ENCODE data around the gene RS1. TPM values are rescaled to one million over a fixed set of nuclear protein-coding genes. Genes with fewer than 3 reads are reported as not detected.

RS1 gene
- total RNA-seq = not detected

DNA sequence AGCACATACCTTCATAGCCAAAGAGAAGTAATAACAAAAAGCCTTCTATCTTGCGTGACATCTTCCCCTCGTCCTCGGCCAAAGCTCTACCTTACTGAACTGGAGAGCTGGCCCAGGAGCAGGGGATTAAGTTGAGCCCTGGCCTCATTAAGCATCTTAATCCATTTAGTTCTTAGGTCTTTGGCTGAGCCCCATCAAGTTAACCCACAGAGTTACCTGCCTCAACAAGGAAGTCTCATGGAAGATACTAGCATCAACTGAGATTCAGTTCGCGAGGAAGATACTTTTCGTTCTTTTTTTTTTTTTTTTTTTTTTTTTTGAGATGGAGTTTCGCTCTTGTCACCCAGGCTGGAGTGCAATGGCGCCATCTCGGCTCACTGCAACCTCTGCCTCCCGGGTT is at the start of gene RS1:
Gene RS1, minus strand, starts transcription at position 101 of the 400 bp plus-strand sequence. Its CDS starts 40 bp downstream, at position 61.

DNA sequence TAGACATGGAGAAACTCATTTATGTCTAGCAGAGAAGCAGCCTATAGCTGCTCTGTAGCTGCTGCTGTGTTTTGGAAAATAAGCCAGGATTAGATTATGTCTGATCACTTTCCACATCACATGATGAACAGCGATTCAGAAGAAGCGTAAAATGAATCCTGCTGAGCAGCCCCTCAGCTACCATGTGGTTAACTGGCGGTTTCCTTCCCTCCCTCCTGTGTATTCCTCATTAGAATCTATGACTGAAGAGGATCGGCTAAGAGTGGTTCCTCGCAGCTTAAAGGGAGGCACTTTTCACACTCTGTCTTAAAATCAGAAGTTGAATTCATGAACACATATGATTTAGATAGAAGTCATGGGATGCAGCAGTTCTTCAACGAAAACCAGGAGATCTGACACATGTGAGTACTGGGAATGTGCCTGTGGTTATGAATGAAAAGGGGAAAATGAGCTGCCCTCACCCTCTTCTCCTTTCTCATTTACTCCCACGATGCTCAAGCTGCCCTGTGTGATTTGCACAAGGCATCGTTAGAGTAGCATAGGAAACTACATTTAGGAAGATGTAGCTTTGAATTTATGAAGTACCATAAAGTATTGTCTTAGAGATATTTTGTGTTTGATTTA is 35.6 kb upstream of the RS1 start, which contains the start of gene PPEF1:
Gene PPEF1, plus strand, starts transcription at position 220 of the 624 bp plus-strand sequence. Its CDS starts 136 bp downstream, at position 356.

Other genes with a start within 250 kb of the RS1 start
- gene CDKL5, start 246.5 kb downstream of the RS1 start, total RNA-seq = 1 to 10 TPM; 2.0 to 3.1 TPM
- gene PPEF1, start 35.5 kb upstream of the RS1 start, total RNA-seq = under 1 TPM; 0.33 to 0.34 TPM